ENCODE results near the gene RNF115.

Gene RNF115

DNA sequence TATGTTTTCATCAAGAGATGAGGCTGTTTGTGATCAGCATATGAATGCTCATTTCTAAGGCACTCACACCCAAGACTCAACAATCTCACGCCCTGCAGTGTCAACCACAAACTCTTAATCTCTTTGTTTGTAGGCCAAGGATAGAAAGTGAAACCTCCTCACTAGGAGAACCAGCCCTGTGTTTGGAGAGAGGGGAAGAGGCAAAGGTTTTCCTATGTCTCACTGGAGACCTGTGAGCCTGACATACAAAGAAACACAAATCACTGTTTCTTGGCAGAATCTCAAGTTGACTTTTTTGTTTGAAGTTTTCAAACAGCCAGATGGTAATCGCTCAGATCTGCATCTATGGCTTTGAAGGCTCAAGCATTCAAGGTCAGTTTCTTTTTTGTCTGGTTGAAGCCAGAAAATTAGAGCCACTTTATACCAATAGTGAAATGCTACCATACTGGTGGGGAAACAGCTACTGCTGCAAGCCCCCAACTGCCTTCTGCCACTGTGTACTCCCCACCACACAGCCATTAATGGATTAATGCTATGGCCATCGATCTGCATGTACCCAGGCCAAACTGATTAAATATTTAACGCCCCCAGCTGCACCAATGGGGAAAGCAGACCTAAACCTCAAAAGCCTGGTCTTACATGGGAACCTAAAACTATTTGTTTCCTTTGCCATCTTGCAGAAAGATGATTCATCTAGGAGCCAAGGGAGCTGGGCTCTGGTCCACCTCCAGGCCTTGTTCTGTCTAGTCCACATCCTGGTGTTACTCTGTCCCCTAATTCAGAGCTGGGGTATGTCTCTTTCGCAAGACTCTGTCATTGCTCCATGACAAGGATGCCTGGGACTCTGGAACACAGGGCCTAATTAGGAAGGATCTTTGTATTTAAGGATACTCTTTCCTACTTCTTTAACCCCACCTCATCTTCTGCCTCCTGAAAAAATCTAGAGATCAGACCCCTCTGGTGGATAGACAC lies 133.0 kb downstream of the RNF115 start:
- DNase-seq, result no peak

DNA sequence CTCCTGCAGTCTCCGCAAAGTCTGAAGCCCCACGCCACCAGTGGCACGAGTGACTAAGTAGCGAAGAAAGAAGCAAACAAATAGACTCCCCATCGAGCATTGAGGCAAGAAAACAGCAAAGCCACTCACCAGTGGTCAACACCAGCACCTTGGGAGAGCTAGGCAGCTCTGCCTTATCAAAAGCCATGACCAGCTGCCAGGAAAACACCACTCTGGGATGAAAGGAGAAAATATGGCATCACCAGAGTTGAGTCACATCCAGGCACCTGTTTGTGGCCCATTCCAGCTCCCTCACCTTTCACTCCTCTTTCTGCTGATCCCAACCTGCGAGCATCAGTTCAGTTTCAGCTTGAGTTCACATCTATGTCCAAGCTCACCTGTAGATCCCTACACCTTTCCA lies 134.0 kb downstream of the RNF115 start:
- no peak for DNase-seq

DNA sequence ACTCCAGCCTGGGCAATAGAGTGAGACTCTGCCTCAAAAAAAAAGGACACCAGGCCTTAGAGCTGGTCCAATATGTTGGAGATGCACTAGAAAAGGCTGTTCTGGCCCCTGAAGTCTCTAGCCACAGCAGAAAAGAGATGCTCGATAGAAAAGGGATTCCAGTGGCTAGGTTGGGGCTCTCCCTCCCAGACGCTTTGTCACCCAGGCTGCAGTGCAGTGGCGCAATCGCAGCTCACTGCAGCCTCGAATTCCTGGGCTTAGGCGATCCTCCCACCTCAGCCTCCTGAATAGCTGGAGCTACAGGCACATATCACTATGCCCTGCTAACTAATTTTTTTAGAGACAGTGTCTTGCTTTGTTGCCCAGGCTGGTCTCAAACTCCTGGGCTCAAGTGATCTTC lies 135.0 kb downstream of the RNF115 start:
- no peak for DNase-seq

Data from DMS79 treated with DMSO at 0.1 percent for 48 hours (cell line).